ENCODE data around the gene BIRC6.

Gene BIRC6

DNA sequence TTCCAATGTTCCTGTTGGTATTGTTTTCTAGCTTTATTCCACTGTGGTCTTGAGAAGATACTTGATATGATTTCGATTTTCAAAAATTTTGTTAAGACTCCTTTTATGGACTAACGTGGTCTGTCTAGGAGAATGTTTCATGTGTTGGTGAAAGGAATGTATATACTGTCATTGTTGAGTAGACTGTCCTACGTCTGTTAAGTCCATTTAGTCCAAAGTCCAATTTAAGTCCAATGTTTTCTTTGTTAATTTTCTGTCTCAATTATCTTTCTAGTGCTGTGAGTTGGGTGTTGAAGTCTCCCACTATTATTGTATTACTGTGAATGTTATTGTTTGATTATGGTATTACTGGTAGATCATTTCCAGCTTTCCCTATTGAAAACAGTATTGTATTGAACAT, 215.2 kb downstream of the BIRC6 start:
- DNase-seq (ENCODE audit: low spot score): no peak
- TF ChIP-seq CTCF (IDR thresholded peaks at IDR 0.05; ENCODE audit: extremely low read depth, missing control alignments): no peak

GRCh38 chr2:32572737-32573136, 215.9 kb downstream of the BIRC6 start:
- TF ChIP-seq CTCF (IDR thresholded peaks at IDR 0.05; ENCODE audit: extremely low read depth, missing control alignments): no peak
- no peak for DNase-seq (ENCODE audit: low spot score)

- no peak for DNase-seq (ENCODE audit: low spot score)
- TF ChIP-seq CTCF (IDR thresholded peaks at IDR 0.05; ENCODE audit: extremely low read depth, missing control alignments): no peak
These were observed 235.0 kb downstream of the BIRC6 start for GRCh38 chr2:32591669-32592463.

DNA sequence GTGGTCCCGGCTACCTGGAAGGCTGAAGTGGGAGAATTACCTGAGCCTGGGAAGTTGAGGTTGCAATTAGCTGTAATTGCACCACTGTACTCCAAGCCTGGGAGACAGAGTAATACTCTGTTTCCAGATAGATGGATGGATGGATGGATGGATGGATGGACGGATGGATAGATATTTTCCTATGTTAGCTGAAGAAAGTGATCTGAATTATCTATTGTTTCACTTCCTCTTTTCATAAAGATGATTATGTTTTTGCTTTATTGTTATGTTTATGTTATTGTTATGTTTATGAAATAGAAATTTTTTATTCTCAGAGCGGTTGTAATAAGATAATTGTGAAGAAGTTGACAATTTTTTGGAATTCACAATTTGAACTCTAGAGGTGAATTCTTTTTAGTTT, 237.8 kb downstream of the BIRC6 start:
- no peak for DNase-seq (ENCODE audit: low spot score)
- TF ChIP-seq CTCF (IDR thresholded peaks at IDR 0.05; ENCODE audit: extremely low read depth, missing control alignments): no peak

DNA sequence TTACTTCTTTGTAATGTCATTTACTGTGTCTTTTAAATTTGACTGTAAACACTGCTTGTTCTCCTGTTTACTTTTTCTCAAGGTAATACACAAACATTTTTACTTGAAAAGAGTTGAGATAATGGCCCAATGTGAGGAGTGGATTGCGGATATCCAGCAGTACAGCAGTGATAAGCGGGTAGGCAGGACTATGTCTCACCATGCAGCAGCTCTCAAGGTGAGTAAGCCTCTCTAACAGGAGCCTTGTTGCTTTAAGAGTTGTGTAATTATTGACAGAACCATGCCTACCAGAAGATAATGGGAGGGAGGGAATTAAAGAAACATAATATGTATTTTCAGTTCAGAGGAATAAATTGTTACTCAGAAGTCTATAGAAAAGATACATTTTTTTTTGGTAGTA, 254.5 kb downstream of the BIRC6 start:
- DNase-seq (ENCODE audit: low spot score): no peak
- no peak for TF ChIP-seq CTCF (IDR thresholded peaks at IDR 0.05; ENCODE audit: extremely low read depth, missing control alignments)

GRCh38 chr2:32611771-32612170, 254.9 kb downstream of the BIRC6 start:
- no peak for TF ChIP-seq CTCF (IDR thresholded peaks at IDR 0.05; ENCODE audit: extremely low read depth, missing control alignments)
- no peak for DNase-seq (ENCODE audit: low spot score)

- no peak for TF ChIP-seq CTCF (IDR thresholded peaks at IDR 0.05; ENCODE audit: extremely low read depth, missing control alignments)
- DNase-seq (ENCODE audit: low spot score): no peak
These were observed 257.3 kb downstream of the BIRC6 start for GRCh38 chr2:32614084-32614483.
